HepG2 (cell line): ENCODE data around the gene RRP36. TPM values are rescaled to one million over a fixed set of nuclear protein-coding genes. Genes with fewer than 3 reads are reported as not detected.
A peak's percentile ranks its signal among the peaks of the same experiment; 100 is the strongest.

Source experiments
- EZH2 ChIP-seq: conservative IDR thresholded peaks from 2 replicates; pipeline ENCODE4 v1.6.1; 2012; ENCODE audit warnings: mild to moderate bottlenecking, low read depth, low read length, moderate library complexity
- MAF1 ChIP-seq: sonication (generic); formaldehyde crosslinking; IDR thresholded peaks from 2 replicates; pipeline ENCODE4 v1.5.0; 2020; ENCODE audit warnings: missing genetic modification reagents, borderline replicate concordance
- MED8 ChIP-seq: sonication (generic); formaldehyde crosslinking; IDR thresholded peaks from 2 replicates; pipeline ENCODE4 v1.8.1; 2023; ENCODE audit warnings: mild to moderate bottlenecking, missing genetic modification reagents; ENCODE audit not compliant: insufficient replicate concordance
- NFAT5 ChIP-seq: sonication (generic); formaldehyde crosslinking; IDR thresholded peaks from 2 replicates; pipeline ENCODE4 v1.4.0; 2020; ENCODE audit warnings: missing genetic modification reagents
- NR2C2 ChIP-seq: sonication (generic); formaldehyde crosslinking; IDR thresholded peaks from 2 replicates; pipeline ENCODE4 v1.4.0; 2020; ENCODE audit warnings: missing genetic modification reagents, mild to moderate bottlenecking, moderate library complexity, borderline replicate concordance
- UBTF ChIP-seq: sonication (generic); formaldehyde crosslinking; IDR thresholded peaks from 2 replicates; pipeline ENCODE4 v1.4.0; 2020; ENCODE audit warnings: mild to moderate bottlenecking, missing genetic modification reagents
- ZBTB20 ChIP-seq: sonication (generic); formaldehyde crosslinking; IDR thresholded peaks from 2 replicates; pipeline ENCODE4 v1.8.1; 2023; ENCODE audit warnings: missing genetic modification reagents, low read depth, mild to moderate bottlenecking, borderline replicate concordance
- ZNF234 ChIP-seq: sonication (generic); formaldehyde crosslinking; conservative IDR thresholded peaks from 2 replicates; pipeline ENCODE4 v1.5.1; 2020; ENCODE audit warnings: mild to moderate bottlenecking, missing genetic modification reagents
- ZNF33B ChIP-seq: sonication (generic); formaldehyde crosslinking; IDR thresholded peaks from 2 replicates; pipeline ENCODE4 v1.5.1; 2020; ENCODE audit warnings: mild to moderate bottlenecking, missing genetic modification reagents
- ZNF773 ChIP-seq: sonication (generic); formaldehyde crosslinking; IDR thresholded peaks from 2 replicates; pipeline ENCODE4 v1.4.0; 2020; ENCODE audit warnings: missing genetic modification reagents, borderline replicate concordance
- ZNF775 ChIP-seq: sonication (generic); formaldehyde crosslinking; IDR thresholded peaks from 2 replicates; pipeline ENCODE4 v1.4.0; 2020; ENCODE audit warnings: missing genetic modification reagents, mild to moderate bottlenecking, moderate library complexity, borderline replicate concordance
- polyA plus RNA-seq, 8 experiments: library from polyadenylated mRNA; depleted of rRNA in 3 of 8; stranded (reverse) in 7 of 8; unstranded in 1 of 8; fragments of >200 nt; fragmentation: Illumina TruSeq in 4 of 8; extraction: Trizol in 4 of 8; gene quantifications; 2 replicates each; pipeline versions ENCODE4 v1.2.1 to v1.2.3, GENCODE V29; 2011 to 2016; ENCODE audit warnings: low read depth in 4 of 8, missing spikeins in 1 of 8, mixed read lengths in 1 of 8; ENCODE audit not compliant: insufficient read depth in 1 of 8
- total RNA-seq, 5 experiments: library from RNA; depleted of rRNA; stranded (reverse); fragments of >200 nt; fragmentation: Illumina TruSeq; extraction: Trizol; gene quantifications; 2 replicates each; pipeline ENCODE4 v1.2.3, GENCODE V29; 2016; ENCODE audit warnings: low read depth in 1 of 5
- TF ChIP-seq, protein P1 (sequence below): sonication (generic); formaldehyde crosslinking; IDR thresholded peaks from 2 replicates; pipeline ENCODE4 v1.5.1; 2020; ENCODE audit warnings: mild to moderate bottlenecking, missing genetic modification reagents, borderline replicate concordance
- TF ChIP-seq, protein P2 (sequence below): sonication (generic); formaldehyde crosslinking; IDR thresholded peaks from 2 replicates; pipeline ENCODE4 v1.4.0; 2020; ENCODE audit warnings: missing genetic modification reagents

The RRP36 gene
- total and polyA plus RNA-seq, 2 of the 13 experiments (the other 11 are each of a cell fraction or from before 2014, with no cell fraction given): 29.5 to 144 TPM

DNA sequence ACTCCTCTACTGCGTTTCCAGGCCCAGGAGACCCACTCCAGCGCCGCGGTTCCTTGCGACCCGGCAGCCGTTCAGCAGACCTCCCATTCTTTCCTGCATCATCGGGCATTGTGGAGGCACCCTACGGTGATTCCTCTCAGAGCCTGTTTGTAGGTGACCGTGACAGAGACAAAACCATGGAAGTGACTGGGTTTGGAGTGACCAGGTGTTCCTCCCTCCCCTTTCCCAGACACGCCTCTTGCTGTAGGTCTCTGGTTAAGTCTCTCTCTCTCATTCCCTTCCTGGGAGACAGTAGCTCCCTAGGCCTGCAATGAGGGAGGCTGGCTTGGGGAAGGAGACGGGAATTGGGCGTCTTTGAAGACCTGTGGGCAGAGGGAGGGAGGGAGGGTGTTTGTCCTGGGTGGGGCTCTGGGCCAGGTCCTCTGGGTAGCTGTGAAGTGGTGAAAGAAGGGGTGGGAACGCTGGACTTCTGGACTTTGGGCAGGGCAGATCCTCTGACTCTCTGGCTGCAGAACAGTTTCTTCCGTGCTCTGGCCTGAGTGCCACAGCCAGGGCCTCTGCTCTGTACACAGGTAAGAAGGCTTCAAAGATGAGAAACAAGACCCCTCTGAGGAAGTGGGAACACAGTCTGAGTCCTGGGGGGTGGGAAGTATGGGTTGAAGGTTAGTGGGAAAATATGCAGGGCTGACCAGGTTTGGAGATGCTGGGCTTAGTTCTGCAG, 38.8 kb downstream of the RRP36 start (continued):
- TF ChIP-seq ZNF234 (CRISPR knock-in tag) (no peak), ZBTB20 (CRISPR knock-in tag) (peak; percentile 90; the same call in 1 of the 2 replicates), MED8 (CRISPR knock-in tag) (no peak), UBTF (peak; percentile 72), EZH2 (no peak), ZNF775 (CRISPR knock-in tag) (no peak), NR2C2 (CRISPR knock-in tag) (peak; percentile 15), MAF1 (CRISPR knock-in tag) (no peak), ZNF33B (CRISPR knock-in tag) (0 out of 2 replicates have a peak, but pooled peaks have one; percentile 29), NFAT5 (CRISPR knock-in tag) (no peak), ZNF773 (CRISPR knock-in tag) (no peak)
- TF ChIP-seq, protein P1, sequence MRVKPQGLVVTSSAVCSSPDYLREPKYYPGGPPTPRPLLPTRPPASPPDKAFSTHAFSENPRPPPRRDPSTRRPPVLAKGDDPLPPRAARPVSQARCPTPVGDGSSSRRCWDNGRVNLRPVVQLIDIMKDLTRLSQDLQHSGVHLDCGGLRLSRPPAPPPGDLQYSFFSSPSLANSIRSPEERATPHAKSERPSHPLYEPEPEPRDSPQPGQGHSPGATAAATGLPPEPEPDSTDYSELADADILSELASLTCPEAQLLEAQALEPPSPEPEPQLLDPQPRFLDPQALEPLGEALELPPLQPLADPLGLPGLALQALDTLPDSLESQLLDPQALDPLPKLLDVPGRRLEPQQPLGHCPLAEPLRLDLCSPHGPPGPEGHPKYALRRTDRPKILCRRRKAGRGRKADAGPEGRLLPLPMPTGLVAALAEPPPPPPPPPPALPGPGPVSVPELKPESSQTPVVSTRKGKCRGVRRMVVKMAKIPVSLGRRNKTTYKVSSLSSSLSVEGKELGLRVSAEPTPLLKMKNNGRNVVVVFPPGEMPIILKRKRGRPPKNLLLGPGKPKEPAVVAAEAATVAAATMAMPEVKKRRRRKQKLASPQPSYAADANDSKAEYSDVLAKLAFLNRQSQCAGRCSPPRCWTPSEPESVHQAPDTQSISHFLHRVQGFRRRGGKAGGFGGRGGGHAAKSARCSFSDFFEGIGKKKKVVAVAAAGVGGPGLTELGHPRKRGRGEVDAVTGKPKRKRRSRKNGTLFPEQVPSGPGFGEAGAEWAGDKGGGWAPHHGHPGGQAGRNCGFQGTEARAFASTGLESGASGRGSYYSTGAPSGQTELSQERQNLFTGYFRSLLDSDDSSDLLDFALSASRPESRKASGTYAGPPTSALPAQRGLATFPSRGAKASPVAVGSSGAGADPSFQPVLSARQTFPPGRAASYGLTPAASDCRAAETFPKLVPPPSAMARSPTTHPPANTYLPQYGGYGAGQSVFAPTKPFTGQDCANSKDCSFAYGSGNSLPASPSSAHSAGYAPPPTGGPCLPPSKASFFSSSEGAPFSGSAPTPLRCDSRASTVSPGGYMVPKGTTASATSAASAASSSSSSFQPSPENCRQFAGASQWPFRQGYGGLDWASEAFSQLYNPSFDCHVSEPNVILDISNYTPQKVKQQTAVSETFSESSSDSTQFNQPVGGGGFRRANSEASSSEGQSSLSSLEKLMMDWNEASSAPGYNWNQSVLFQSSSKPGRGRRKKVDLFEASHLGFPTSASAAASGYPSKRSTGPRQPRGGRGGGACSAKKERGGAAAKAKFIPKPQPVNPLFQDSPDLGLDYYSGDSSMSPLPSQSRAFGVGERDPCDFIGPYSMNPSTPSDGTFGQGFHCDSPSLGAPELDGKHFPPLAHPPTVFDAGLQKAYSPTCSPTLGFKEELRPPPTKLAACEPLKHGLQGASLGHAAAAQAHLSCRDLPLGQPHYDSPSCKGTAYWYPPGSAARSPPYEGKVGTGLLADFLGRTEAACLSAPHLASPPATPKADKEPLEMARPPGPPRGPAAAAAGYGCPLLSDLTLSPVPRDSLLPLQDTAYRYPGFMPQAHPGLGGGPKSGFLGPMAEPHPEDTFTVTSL (CRISPR knock-in tag): 0 out of 2 replicates have a peak, but pooled peaks have one; percentile 44
- TF ChIP-seq, protein P2, sequence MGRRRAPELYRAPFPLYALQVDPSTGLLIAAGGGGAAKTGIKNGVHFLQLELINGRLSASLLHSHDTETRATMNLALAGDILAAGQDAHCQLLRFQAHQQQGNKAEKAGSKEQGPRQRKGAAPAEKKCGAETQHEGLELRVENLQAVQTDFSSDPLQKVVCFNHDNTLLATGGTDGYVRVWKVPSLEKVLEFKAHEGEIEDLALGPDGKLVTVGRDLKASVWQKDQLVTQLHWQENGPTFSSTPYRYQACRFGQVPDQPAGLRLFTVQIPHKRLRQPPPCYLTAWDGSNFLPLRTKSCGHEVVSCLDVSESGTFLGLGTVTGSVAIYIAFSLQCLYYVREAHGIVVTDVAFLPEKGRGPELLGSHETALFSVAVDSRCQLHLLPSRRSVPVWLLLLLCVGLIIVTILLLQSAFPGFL: no peak
